ENCODE measurements around the gene KIAA0825. TPM values are rescaled to one million over a fixed set of nuclear protein-coding genes. Genes with fewer than 3 reads are reported as not detected.

Gene KIAA0825
- total and polyA plus RNA-seq, 2 of the 8 experiments (the other 6 are each of a cell fraction or from before 2014, with no cell fraction given): 0.60 to 1.0 TPM

DNA sequence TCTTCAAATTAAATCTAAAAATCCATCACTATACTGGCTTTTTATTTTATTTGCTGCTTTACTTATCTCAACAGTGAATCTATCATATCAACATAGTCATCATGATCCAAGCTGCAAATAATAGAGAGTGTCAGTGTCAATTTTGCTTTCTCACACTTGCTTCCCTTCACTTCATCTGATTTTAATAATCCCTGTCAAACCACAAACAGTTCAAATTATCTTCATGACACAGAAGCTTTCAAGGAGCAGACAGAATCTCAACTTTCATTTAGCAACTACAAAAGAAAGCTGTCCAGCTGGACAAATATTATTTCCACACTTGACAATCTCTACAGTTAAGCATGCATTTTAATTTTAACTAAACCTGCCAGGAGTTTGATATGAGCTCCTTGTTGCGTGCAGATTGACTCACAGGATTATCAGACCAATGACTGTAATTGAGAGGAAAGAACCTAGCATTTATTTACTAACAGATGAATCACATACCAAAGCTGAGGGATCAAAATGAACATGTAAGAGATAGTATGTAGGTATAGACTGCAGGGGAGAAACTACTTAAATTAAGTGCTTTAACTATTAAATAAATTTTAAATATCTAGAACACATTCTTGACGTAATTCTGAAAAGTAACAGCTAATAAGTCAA, 56.0 kb downstream of the KIAA0825 start:
- H4K8ac ChIP-seq (ENCODE audit: extremely low read depth, insufficient read depth, low read length): no peak overlapping the region
- H2BK15ac ChIP-seq (ENCODE audit: low read length): no peak overlapping the region
- H3K56ac ChIP-seq (replicated peaks; ENCODE audit: insufficient read length, low read depth, low read length): no peak overlapping the region
- H2BK120ac ChIP-seq (replicated peaks; ENCODE audit: low read depth, low read length): no peak overlapping the region
- H3K18ac ChIP-seq (ENCODE audit: extremely low read depth, low read length): no peak overlapping the region
- H3K23me2 ChIP-seq (ENCODE audit: low read depth, low read length): no peaks in the 10 kb centered on the region
- H2BK5ac ChIP-seq (ENCODE audit: low read depth, low read length): no peak overlapping the region
- H3K27ac ChIP-seq (ENCODE audit: low read depth, low read length): no peak overlapping the region
- no peak overlapping the region for H3K23ac ChIP-seq (ENCODE audit: insufficient read length)
- H2BK20ac ChIP-seq (ENCODE audit: low read length): no peak overlapping the region
- no peak overlapping the region for H3K4me3 ChIP-seq (ENCODE audit: extremely low read depth in 1 of 4, insufficient read depth in 2 of 4, low read depth in 3 of 4, low read length in 4 of 4)
- no peak overlapping the region for H2AFZ ChIP-seq (ENCODE audit: low read length)
- POLR2A ChIA-PET (ENCODE audit: partially characterized antibody): interaction anchor here (0.9 kb wide), 1 partner anchor 200 kb away, joined by 5 read pairs; no protein-coding TSS in a partner anchor
- H3K79me2 ChIP-seq (ENCODE audit: control insufficient read depth in 1 of 2, insufficient read depth in 2 of 2, low read length in 2 of 2): no peaks in the 10 kb centered on the region
- no peak for DNase-seq (ENCODE audit: low read depth in 1 of 2, low spot score in 2 of 2)
- H2BK12ac ChIP-seq (ENCODE audit: low read depth, low read length): no peak overlapping the region
- no peak overlapping the region for H3K4me2 ChIP-seq (ENCODE audit: insufficient read depth in 1 of 2, low read depth in 2 of 2, low read length in 2 of 2)
- H4K91ac ChIP-seq (replicated peaks; ENCODE audit: insufficient read length, low read length): no peak overlapping the region
- no peak for FAIRE-seq
- H4K5ac ChIP-seq (ENCODE audit: insufficient read length, low read depth, low read length): no peak overlapping the region
- TF ChIP-seq SP2 (IDR thresholded peaks at IDR 0.05; ENCODE audit: low read length): no peak
- no peak for TF ChIP-seq ASH2L (IDR thresholded peaks at IDR 0.05; ENCODE audit: low read length)
- TF ChIP-seq CTCF (IDR thresholded peaks at IDR 0.05; ENCODE audit: control extremely low read depth in 1 of 3, insufficient read depth in 1 of 3, low read depth in 1 of 3, low read length in 3 of 3): no peak
- TF ChIP-seq TAF7 (optimal IDR thresholded peaks at IDR 0.05; ENCODE audit: borderline replicate concordance, low read depth, low read length): no peak
- TF ChIP-seq TBP (IDR thresholded peaks at IDR 0.05; ENCODE audit: low read depth, low read length): no peak
- TF ChIP-seq POU5F1 (IDR thresholded peaks at IDR 0.05; ENCODE audit: low read depth, low read length): no peak
- TF ChIP-seq RAD21 (IDR thresholded peaks at IDR 0.05 in 1 of 2, conservative IDR thresholded peaks at IDR 0.05 in 1 of 2; ENCODE audit: low read depth in 2 of 2, low read length in 2 of 2): no peak
- H3K79me1 ChIP-seq (ENCODE audit: low read depth, low read length): no peaks in the 10 kb centered on the region
- no peaks in the 10 kb centered on the region for H4K20me1 ChIP-seq (replicated peaks in 1 of 2; ENCODE audit: control insufficient read depth in 1 of 2, insufficient read depth in 2 of 2, low read length in 2 of 2)
- no peaks in the 10 kb centered on the region for H3K9me3 ChIP-seq (ENCODE audit: insufficient read depth in 2 of 2, low read depth in 1 of 2, low read length in 1 of 2)
- 87% methylated on average over 2 of the region's 2 CpGs; no CpG with 5 or more reads in 1 of the 2 experiments for WGBS, 2 experiments (ENCODE audit: extremely low coverage in 1 of 2, insufficient coverage in 1 of 2, insufficient read length in 1 of 2, insufficient replicate concordance in 2 of 2, low coverage in 1 of 2, low lambda C conversion rate in 2 of 2, missing lambda C conversion rate in 1 of 2)
- H3K4ac ChIP-seq (replicated peaks; ENCODE audit: insufficient read length, low read depth, low read length): no peak overlapping the region
- CTCF ChIA-PET (ENCODE audit: partially characterized antibody): no interaction called here
- H3K36me3 ChIP-seq (ENCODE audit: control insufficient read depth in 2 of 4, insufficient read depth in 4 of 4, low read length in 3 of 4): no peaks in the 10 kb centered on the region
- no peak overlapping the region for H3K9ac ChIP-seq (replicated peaks in 1 of 4; ENCODE audit: extremely low read depth in 1 of 4, low read depth in 3 of 4, low read length in 3 of 4)
- H2AK5ac ChIP-seq (ENCODE audit: low read depth, low read length): no peak overlapping the region
- no peaks in the 10 kb centered on the region for H3K4me1 ChIP-seq (replicated peaks in 1 of 4; ENCODE audit: control insufficient read depth in 3 of 4, insufficient read depth in 4 of 4, low read length in 3 of 4)
- H3K27me3 ChIP-seq (replicated peaks in 1 of 4; ENCODE audit: control insufficient read depth in 3 of 4, extremely low read depth in 1 of 4, insufficient read depth in 3 of 4, low read length in 3 of 4): no peaks in the 10 kb centered on the region
- no peak overlapping the region for H3K14ac ChIP-seq (ENCODE audit: insufficient read length)
